Dermis blood vessel endothelial cell (primary cell): ENCODE measurements around the gene FRAT2. TPM values are rescaled to one million over a fixed set of nuclear protein-coding genes. Genes with fewer than 3 reads are reported as not detected.

Experiments
- DNase-seq: peaks from one replicate; pipeline ENCODE4 v3.0.0; 2010
- total RNA-seq: library from RNA; depleted of rRNA; stranded (reverse); fragments of >200 nt; gene quantifications from 2 replicates; pipeline ENCODE4 v1.2.3, GENCODE V29; 2014

FRAT2 gene
- total RNA-seq, 1 donor from 2014 or later: 28.8 TPM

GRCh38 chr10:97323501-97323900, 11.0 kb downstream of the FRAT2 start:
- DNase-seq: no peak

- DNase-seq: no peak
Observed at GRCh38 chr10:97321804-97322190, 12.7 kb downstream of the FRAT2 start.

- peak; percentile 51 for DNase-seq
Observed at GRCh38 chr10:97321032-97321803, 13.3 kb downstream of the FRAT2 start.

DNA sequence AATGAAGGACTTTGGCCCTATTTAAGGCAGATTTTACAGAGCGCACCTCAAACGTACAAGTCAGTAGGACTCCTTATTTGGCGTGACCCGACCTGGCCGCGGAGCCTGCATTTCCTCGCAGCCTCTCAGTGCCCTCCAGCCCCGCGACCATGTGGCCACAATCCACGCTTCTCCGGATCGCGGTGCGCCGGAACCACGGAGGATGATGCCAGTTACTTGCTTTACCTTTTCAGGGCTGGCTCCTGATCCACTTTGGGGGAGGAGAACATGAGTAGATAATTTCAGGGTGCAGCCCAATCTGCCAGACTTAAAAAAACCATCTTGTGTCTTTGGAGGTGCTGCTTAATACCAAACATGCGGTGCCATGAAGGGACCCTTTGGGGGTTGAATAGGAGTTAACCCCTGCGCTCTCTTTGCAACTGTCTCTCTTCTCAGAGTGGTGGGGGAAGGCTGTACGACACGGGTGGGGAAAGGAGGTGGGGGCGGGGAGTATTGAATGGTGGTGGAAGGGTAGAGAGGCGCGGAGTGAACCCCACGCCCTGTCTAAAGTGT, 14.0 kb downstream of the FRAT2 start:
- DNase-seq: no peak

GRCh38 chr10:97319671-97320479, 14.7 kb downstream of the FRAT2 start:
- DNase-seq: peak; percentile 51

DNA sequence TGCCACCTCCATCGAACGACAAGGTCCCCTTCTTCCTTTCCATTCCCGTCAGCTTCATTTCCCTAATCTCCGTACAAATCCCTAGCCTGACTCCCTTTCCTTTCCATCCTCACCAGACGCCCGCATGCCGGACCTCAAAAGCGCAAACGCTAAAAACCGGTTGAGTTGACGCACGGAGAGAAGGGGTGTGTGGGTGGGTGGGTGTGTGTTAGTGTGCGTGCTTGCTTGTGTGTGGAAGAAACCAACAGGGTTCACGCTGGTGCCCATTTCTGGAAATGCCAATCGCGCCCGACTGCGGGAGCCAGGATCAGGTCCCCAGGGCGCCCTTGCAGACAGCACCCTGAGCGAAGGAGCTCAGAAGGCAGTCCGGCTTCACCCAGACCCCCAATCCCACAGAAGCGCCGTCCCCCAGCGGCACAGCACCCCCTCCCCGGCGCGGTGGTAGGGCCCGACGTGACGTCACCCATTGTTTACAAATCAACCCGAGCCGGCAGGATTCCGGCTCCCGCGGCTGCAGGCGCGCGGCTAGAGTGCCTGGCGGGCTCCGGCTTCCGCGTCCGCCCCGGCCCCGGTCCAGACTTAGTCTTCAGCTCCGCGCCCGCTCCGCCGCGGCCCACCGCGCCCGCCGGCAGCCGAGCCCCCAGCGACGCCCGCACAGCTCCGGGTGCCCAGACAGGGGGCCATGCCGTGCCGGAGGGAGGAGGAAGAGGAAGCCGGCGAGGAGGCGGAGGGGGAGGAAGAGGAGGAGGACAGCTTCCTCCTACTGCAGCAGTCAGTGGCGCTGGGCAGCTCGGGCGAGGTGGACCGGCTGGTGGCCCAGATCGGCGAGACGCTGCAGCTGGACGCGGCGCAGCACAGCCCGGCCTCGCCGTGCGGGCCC, 15.5 kb downstream of the FRAT2 start, which contains the start of gene FRAT1:
FRAT1 (plus strand) TSS at position 500 of the 880 bp plus-strand sequence; CDS start at position 683, 183 bp downstream.
- peak; percentile 90 for DNase-seq

- DNase-seq: no peak
Observed at GRCh38 chr10:97314671-97315070, 19.9 kb downstream of the FRAT2 start.

GRCh38 chr10:97312897-97313296, 21.6 kb downstream of the FRAT2 start:
- DNase-seq: no peak

GRCh38 chr10:97311111-97311626, 23.4 kb downstream of the FRAT2 start:
- no peak for DNase-seq

DNA sequence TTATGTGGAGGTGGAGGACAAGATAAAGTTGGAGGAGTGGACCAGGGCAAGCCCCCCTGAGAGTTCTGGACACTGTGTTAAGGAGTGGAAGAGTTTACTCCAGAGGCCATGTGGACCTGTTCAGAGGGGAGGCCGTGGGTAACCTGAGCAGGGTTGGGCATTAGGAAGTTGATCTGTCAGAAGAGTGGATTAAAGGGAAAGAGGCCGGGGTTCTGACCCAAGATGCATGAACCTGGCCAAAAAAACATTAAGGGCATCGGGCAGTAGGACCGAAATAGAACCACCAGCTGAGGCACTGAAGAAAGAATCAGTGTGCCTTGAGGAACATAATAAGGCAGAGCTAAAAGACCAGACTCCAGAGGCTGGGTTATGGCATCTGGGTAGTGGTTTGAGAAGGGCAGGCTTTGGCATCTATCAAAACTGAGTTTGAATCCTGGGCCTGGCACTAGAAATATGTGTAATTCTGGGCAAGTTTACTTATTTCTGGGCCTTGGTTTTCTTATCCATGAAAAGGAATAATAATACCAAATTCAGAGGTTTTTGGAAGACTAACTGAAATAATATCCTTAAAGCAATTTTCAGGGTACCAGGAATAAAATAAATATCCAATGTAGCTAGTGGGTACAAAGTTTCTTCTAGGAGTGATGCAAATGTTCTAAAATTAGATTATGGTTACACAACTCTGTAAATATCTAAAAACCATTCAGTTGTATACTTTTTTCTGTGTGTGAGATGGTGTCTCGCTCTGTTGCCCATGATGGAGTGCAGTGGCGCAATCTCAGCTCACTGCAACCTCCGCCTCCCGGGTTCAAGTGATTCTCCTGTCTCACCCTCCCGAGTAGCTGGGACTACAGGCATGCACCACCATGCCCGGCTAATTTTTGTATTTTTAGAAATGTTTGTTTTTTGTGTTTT, 26.4 kb downstream of the FRAT2 start:
- no peak for DNase-seq

DNA sequence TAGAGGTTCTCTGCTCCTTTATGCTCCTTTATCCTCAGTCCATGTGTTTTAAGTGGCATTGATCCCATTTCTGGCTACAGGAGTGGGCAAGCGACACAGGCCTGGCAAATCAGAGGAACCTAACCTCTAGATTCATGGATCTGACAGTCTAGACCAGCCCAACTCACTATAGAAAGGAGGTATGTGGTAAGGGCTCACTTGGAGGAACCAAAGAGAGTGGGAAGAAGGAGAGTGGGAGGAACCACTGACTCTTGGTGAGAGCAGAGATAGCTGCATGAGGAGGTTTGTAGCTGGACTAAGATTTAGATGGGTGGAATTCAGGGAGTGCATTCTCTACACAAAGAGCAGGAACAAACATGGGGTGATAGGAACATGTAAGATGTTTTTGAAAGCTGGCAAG, 27.1 kb downstream of the FRAT2 start:
- no peak for DNase-seq

GRCh38 chr10:97302088-97302791, 32.3 kb downstream of the FRAT2 start:
- DNase-seq: no peak

DNA sequence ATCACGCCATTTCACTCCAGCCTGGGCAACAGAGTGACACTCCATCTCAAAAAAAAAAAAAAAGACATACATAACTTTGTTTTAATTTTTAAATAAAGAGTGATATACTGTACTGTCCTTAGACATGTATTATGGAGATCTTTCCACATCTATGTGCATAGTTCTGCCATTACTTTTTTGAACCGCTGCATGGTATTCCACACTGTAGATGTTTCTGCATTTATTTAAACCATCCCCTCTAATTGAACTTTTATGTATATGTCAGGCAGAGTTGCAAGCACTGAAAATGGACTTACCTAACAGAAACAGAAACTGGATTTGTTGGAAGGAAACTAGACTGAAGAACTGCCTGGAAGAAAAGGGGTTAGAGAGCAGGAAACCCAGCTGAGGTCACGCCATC, 33.5 kb downstream of the FRAT2 start:
- DNase-seq: no peak

DNA sequence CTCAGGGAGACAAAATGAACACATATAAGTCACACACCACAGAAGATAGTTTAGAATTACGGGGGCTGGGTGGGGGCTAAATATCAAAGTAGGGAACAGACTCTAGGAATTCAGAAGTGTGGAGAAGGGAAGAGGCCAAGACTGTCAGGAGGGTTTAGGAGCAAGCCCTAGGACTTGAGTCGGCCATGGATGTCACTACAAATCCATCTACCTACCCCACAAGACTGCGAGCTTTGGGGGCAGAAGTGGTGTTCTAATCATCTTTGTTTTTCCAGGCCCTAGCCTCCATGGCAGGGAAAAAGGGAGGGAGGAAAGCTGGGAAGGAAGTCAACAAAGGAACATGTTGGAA, 36.3 kb downstream of the FRAT2 start:
- DNase-seq: no peak

DNA sequence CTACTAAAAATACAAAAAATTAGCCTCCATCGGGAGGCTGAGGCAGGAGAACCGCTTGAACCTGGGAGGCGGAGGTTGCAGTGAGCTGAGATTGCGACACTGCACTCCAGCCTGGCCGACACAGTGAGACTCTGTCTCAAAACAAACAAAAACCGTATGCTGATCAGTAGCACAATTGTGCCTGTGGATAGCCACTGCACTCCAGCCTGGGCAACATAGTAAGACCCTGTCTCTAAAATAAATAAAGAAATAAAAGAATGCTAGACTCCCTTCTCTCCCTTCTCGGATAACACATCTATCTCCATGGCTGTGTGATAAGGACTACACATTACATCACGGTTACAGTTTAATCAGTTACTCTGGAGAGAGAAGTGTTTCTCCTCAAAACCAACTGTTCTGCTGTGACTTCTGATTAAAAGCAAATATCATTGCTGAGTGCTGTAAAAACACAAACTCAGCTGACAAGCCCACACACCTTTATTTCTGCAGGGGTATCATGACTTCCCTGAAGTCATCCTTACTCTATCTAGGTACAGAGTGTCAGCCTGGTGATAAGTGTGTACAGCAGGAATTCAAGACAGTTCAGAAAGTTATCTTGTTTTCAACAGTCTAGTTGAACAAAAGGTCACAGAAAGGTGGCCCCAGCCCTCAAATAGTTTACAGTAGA, 36.8 kb downstream of the FRAT2 start:
- DNase-seq: no peak

GRCh38 chr10:97292862-97293198, 41.7 kb downstream of the FRAT2 start:
- DNase-seq: no peak

DNA sequence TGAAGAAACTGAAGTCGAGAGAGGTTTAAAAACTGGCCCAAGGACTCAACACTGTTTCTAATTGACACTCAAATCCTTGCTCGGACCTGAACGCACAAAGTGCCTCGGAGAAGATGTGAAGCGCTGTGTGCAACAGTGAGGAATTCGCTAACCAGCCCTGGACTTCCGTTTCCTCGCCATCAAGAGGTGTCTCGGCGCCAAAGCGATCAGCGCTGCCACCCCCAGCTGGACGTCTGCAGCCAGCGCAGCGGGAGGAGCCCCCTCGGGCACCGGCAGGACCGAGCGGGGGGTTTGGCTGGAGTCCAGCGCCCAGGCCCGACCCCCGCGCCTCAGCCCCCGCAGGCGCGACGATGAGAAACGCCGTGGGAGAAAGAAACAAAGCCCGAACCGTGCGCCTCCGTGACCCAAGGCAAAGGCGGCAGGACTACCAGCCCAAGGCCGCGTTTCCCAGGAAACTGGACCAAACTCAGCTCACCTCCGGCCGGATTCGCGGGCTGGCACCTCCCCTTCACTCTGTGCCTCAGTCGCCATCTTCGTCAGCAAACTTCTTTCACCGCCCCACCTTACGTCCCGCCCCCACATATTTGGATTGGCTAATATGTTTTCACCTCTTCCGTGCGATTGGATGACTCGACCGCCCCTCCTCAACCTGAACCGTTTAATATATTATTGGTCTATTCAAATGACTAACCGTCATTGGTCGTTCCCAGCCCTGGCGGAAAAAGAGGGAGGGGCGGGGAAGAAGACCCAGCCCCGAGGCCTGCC, 42.2 kb downstream of the FRAT2 start, which contains the start of gene ARHGAP19:
ARHGAP19 (minus strand) TSS at position 541 of the 765 bp plus-strand sequence; CDS start at position 531, 10 bp downstream.
- peak; percentile 99 for DNase-seq

GRCh38 chr10:97291357-97292096, 43.0 kb downstream of the FRAT2 start:
- DNase-seq: no peak
